SU-DHL-6 (cell line): Measurements from ENCODE around the gene SPARC.

Source experiments
- EZH2phosphoT487 ChIP-seq: fragments of 200-600 bp; sonication (generic), shearing (Covaris generic); conservative IDR thresholded peaks from 2 replicates; pipeline ENCODE4 v1.6.1; 2018; ENCODE audit warnings: mild to moderate bottlenecking, antibody characterized with exemption, low read length, moderate library complexity, mixed read lengths
- TF ChIP-seq, protein P1 (sequence below): fragments of 200-600 bp; sonication (generic); IDR thresholded peaks from one replicate; pipeline ENCODE4 v1.5.1; 2017; ENCODE audit warnings: antibody characterized with exemption, mild to moderate bottlenecking, low read length, moderate library complexity; ENCODE audit not compliant: insufficient read depth, poor library complexity, severe bottlenecking

GRCh38 chr5:151685749-151686673, 704 bp downstream of the SPARC start:
- TF ChIP-seq, protein P1, sequence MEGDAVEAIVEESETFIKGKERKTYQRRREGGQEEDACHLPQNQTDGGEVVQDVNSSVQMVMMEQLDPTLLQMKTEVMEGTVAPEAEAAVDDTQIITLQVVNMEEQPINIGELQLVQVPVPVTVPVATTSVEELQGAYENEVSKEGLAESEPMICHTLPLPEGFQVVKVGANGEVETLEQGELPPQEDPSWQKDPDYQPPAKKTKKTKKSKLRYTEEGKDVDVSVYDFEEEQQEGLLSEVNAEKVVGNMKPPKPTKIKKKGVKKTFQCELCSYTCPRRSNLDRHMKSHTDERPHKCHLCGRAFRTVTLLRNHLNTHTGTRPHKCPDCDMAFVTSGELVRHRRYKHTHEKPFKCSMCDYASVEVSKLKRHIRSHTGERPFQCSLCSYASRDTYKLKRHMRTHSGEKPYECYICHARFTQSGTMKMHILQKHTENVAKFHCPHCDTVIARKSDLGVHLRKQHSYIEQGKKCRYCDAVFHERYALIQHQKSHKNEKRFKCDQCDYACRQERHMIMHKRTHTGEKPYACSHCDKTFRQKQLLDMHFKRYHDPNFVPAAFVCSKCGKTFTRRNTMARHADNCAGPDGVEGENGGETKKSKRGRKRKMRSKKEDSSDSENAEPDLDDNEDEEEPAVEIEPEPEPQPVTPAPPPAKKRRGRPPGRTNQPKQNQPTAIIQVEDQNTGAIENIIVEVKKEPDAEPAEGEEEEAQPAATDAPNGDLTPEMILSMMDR: no peak
- no peak for TF ChIP-seq EZH2phosphoT487
